Measurements from ENCODE around the gene TSHZ2.

DNA sequence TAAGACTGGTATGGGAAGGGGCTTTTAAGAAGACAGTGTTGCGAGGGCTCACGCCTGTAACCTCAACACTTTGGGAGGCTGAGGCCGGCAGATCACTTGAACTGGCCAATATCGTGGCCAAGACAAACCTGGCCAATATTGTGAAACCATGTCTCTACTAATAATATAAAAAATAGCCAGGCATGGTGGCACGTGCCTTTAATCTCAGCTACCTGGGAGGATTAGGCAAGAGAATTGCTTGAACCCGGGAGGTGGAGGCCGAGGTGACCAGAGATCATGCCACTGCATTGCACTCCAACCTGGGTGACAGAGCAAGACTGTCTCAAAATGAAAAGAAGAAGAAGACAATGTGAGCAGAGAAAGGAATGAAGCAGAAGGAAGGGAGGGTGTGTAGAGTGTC is 242.2 kb downstream of the TSHZ2 start:
- TF ChIP-seq, protein P1, sequence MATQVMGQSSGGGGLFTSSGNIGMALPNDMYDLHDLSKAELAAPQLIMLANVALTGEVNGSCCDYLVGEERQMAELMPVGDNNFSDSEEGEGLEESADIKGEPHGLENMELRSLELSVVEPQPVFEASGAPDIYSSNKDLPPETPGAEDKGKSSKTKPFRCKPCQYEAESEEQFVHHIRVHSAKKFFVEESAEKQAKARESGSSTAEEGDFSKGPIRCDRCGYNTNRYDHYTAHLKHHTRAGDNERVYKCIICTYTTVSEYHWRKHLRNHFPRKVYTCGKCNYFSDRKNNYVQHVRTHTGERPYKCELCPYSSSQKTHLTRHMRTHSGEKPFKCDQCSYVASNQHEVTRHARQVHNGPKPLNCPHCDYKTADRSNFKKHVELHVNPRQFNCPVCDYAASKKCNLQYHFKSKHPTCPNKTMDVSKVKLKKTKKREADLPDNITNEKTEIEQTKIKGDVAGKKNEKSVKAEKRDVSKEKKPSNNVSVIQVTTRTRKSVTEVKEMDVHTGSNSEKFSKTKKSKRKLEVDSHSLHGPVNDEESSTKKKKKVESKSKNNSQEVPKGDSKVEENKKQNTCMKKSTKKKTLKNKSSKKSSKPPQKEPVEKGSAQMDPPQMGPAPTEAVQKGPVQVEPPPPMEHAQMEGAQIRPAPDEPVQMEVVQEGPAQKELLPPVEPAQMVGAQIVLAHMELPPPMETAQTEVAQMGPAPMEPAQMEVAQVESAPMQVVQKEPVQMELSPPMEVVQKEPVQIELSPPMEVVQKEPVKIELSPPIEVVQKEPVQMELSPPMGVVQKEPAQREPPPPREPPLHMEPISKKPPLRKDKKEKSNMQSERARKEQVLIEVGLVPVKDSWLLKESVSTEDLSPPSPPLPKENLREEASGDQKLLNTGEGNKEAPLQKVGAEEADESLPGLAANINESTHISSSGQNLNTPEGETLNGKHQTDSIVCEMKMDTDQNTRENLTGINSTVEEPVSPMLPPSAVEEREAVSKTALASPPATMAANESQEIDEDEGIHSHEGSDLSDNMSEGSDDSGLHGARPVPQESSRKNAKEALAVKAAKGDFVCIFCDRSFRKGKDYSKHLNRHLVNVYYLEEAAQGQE (IDR thresholded peaks at IDR 0.05; ENCODE audit: insufficient read depth in 1 of 2, low read depth in 2 of 2, low read length in 2 of 2), result no peak
- TF ChIP-seq POLR2AphosphoS5 (IDR thresholded peaks at IDR 0.05; ENCODE audit: low read depth, low read length), result no peak

Data from PFSK-1 (cell line).